GM12892 (cell line): ENCODE data around the gene C2CD5.

Experiments used
- POLR2A ChIP-seq: IDR thresholded peaks from 2 replicates; pipeline ENCODE4 v1.6.1; 2011; ENCODE audit warnings: low read depth, low read length, control low read depth
- POLR2AphosphoS5 ChIP-seq: IDR thresholded peaks from 2 replicates; pipeline ENCODE4 v1.6.1; 2011; ENCODE audit warnings: low read depth, low read length, control low read depth

DNA sequence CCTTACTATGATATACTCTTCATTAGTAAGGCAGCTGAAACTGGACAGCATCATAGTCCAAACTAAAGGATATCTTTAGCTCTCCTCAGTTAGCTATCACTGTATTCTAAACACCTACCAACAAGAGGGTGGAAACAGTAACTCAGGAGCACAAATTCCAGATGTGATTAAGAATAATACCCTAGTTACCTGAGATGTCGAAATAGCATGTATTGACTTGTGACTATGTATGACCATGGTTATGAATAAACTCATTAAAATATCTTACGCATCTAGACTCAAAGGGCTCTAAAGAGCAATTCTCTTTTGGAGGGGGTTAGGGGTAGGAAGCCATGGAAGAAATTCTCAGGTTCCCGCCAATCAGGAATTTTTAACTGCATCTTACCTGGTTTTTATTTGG is 90.8 kb downstream of the C2CD5 start:
- TF ChIP-seq POLR2A (no peak), POLR2AphosphoS5 (no peak)
